B cell (primary cell): Measurements from ENCODE around the gene EMILIN3.

Experiments used
- CTCF ChIP-seq: fragments of 200-600 bp; IDR thresholded peaks from one replicate; pipeline ENCODE4 v1.8.0; 2022; ENCODE audit warnings: antibody characterized with exemption, mild to moderate bottlenecking
- EZH2 ChIP-seq: IDR thresholded peaks from 2 replicates; pipeline ENCODE4 v1.6.1; 2012; ENCODE audit warnings: borderline replicate concordance, low read depth, mild to moderate bottlenecking, moderate library complexity, low read length; ENCODE audit not compliant: insufficient read depth, poor library complexity, severe bottlenecking

- TF ChIP-seq CTCF (no peak), EZH2 (no peak)
Measured at GRCh38 chr20:41317546-41318270, 48.9 kb downstream of the EMILIN3 start, which contains the start of gene ZHX3.
